ENCODE measurements around the gene SAE1. TPM values are rescaled to one million over a fixed set of nuclear protein-coding genes. Genes with fewer than 3 reads are reported as not detected.
A peak's percentile ranks its signal among the peaks of the same experiment; 100 is the strongest.

The SAE1 gene
- total RNA-seq, 4 donors from 2014 or later = 27.3 to 85.4 (median 51.8) TPM

DNA sequence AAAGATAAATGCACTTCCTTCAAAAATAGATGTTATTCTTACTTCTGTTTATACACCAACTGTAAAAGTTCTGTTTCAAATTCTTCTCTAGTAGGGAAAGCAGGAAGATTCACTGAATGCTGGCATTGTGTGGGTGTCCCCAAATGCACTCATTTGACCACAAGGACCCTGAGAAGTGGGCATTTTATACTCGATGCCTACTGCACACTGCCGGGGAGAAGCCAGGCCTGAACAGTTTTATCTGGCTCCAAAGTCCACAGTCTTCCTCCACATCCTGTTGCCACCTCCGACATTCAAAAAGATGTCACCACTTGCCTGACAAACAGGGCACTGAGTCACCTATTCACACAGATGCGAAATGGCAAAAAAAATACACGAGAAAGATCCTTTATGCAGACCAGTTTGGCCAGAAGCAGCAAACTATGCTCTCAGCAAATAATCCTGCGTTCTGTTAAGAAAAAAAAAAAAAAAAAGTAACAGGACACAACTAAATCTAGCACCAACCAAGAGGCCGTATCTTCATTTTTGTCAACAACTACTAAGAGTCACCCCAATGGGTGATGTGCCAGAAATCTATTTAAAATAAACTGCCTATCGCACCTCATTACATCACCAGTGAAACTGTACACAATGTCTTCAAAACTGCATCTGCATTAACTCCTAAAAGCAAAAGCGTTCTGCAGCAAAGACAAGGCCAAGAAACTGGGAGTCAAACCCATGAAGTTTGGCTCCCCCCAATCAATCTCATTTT is 23.3 kb upstream of the SAE1 start:
- intact Hi-C loops (cut with DNase I; ENCODE audit: low total_unique reads) = loop anchor here (10.0 kb wide), 1 partner anchor 273 kb away; no protein-coding TSS in a partner anchor
- H3K4me1 ChIP-seq = peaks cover 30 to 59% (median 47%) of the 10 kb centered on the region in 4 donors
- TF ChIP-seq EP300 (IDR thresholded peaks at IDR 0.05; ENCODE audit: low read depth) = peak; percentile 14
- peak; percentile 21 for TF ChIP-seq POLR2A (IDR thresholded peaks at IDR 0.05)
- TF ChIP-seq, protein P1, sequence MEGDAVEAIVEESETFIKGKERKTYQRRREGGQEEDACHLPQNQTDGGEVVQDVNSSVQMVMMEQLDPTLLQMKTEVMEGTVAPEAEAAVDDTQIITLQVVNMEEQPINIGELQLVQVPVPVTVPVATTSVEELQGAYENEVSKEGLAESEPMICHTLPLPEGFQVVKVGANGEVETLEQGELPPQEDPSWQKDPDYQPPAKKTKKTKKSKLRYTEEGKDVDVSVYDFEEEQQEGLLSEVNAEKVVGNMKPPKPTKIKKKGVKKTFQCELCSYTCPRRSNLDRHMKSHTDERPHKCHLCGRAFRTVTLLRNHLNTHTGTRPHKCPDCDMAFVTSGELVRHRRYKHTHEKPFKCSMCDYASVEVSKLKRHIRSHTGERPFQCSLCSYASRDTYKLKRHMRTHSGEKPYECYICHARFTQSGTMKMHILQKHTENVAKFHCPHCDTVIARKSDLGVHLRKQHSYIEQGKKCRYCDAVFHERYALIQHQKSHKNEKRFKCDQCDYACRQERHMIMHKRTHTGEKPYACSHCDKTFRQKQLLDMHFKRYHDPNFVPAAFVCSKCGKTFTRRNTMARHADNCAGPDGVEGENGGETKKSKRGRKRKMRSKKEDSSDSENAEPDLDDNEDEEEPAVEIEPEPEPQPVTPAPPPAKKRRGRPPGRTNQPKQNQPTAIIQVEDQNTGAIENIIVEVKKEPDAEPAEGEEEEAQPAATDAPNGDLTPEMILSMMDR (IDR thresholded peaks at IDR 0.05) = no peak
- TF ChIP-seq POLR2AphosphoS5 (IDR thresholded peaks at IDR 0.05) = no peak
- 32 to 50% methylated on average over 4 to 9 of the region's 9 CpGs for WGBS, 2 donors (ENCODE audit: low coverage in 1 of 2)
- DNase-seq = no peak
- in situ Hi-C loops (cut with MboI; ENCODE audit: low pct_ligation_motif_present in 1 of 4, low pct_unique_long_range_greater_than_20kb in 1 of 4, low sequenced_read_pairs in 3 of 4) = no loop called here
- no peaks in the 10 kb centered on the region for H3K36me3 ChIP-seq
- H3K4me3 ChIP-seq = no peak overlapping the region
- H3K27ac ChIP-seq = peak overlapping the region; percentile 97 to 100 (median 100)
- H3K27me3 ChIP-seq = no peaks in the 10 kb centered on the region
- H3K9me3 ChIP-seq = no peaks in the 10 kb centered on the region

DNA sequence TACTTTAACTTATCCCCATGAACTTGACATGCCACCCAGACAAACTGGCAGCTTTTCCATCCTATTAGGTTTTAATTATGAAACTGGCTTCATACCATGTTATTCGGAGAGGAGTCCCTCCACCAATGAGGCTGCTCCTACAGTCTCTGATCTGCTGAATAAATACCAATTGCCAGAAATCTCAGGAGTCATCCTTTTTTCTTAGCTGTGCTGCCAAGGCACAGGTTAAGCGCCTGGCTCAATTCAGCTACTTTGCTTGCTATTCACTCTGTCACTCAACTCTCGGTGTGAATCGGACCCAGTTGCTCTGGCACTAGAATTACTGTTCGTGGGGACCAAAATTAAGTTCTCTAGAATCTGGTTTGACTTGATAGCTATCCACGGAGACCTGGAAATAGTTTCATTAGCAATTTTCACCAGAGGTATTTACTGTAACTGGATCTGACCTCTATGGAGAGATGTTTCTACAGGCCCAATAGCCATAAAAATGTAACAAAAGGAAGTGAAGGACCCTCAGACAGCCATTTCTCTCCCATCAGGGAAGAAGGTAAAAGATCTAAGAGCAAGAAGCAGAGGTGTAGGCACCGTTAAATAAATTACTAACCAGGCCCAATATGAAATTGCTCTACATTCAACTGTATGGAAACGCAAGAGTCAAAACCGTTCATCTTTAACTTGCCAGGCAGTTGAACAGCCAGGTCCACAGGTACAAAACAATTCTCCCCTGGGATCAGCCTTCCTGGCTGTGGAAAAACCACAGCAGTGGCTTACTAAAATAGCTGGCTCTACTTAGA is 22.5 kb upstream of the SAE1 start:
- Histone ChIP-seq H3K4me3 (no peak overlapping the region), H3K4me1 (peaks cover 30 to 52% (median 44%) of the 10 kb centered on the region in 4 donors), H3K9me3 (no peaks in the 10 kb centered on the region), H3K36me3 (no peaks in the 10 kb centered on the region), H3K27ac (peak overlapping the region; percentile 97 to 100 (median 100)), H3K27me3 (no peaks in the 10 kb centered on the region)
- no peak for TF ChIP-seq EP300 (IDR thresholded peaks at IDR 0.05; ENCODE audit: low read depth)
- TF ChIP-seq POLR2AphosphoS5 (IDR thresholded peaks at IDR 0.05) = no peak
- TF ChIP-seq POLR2A (IDR thresholded peaks at IDR 0.05) = no peak
- TF ChIP-seq, protein P1 (IDR thresholded peaks at IDR 0.05) = no peak
- 58 to 83% methylated on average over 2 to 9 of the region's 9 CpGs for WGBS, 2 donors (ENCODE audit: low coverage in 1 of 2)
- in situ Hi-C loops (cut with MboI; ENCODE audit: low pct_ligation_motif_present in 1 of 4, low pct_unique_long_range_greater_than_20kb in 1 of 4, low sequenced_read_pairs in 3 of 4) (no loop called here), intact Hi-C loops (cut with DNase I; ENCODE audit: low total_unique reads) (loop anchor here (10.0 kb wide), 1 partner anchor 273 kb away; no protein-coding TSS in a partner anchor)
- no peak for DNase-seq

DNA sequence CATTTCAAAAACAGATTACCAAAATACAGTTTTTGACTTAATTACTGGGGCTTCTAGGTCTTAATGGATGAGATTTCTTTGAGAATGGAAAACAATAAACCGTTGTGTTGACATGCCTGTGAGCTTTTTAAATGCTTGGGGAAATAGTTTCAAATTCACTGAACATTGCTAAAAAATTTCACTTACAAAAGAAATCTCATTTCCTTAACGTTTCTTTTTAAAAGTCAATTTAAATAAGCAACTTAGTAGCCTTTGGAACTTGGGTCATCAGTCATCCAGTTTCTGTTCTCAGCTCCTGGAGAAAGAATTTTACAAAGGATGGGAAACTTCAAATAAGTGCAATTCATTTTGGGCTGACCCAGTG is 21.5 kb upstream of the SAE1 start:
- intact Hi-C loops (cut with DNase I; ENCODE audit: low total_unique reads) (loop anchor here (10.0 kb wide), 1 partner anchor 274 kb away; no protein-coding TSS in a partner anchor), in situ Hi-C loops (cut with MboI; ENCODE audit: low pct_ligation_motif_present in 1 of 4, low pct_unique_long_range_greater_than_20kb in 1 of 4, low sequenced_read_pairs in 3 of 4) (no loop called here)
- Histone ChIP-seq H3K27me3 (no peaks in the 10 kb centered on the region), H3K27ac (peak overlapping the region; percentile 97 to 100 (median 100)), H3K9me3 (no peaks in the 10 kb centered on the region), H3K4me1 (peaks cover 33 to 54% (median 49%) of the 10 kb centered on the region in 4 donors), H3K4me3 (peak overlapping the region in 2 of 4 donors; percentile 93 to 96), H3K36me3 (no peaks in the 10 kb centered on the region)
- DNase-seq = no peak
- TF ChIP-seq, protein P1 (IDR thresholded peaks at IDR 0.05) = no peak
- TF ChIP-seq POLR2A (IDR thresholded peaks at IDR 0.05) (no peak), EP300 (IDR thresholded peaks at IDR 0.05; ENCODE audit: low read depth) (no peak), POLR2AphosphoS5 (IDR thresholded peaks at IDR 0.05) (no peak)
- WGBS, 2 donors (ENCODE audit: low coverage in 1 of 2) = 28 to 31% methylated on average over 2 of the region's 2 CpGs
